GM12878 (cell line): ENCODE results near the gene ADPRS. TPM values are rescaled to one million over a fixed set of nuclear protein-coding genes. Genes with fewer than 3 reads are reported as not detected.

Experiments used
- ATAC-seq: fragments of 200-7000 bp; cut with Tn5 transposase; 3 replicates; pipeline ENCODE4 v1.9.1; 2020; ENCODE audit warnings: mild to moderate bottlenecking, moderate library complexity
- BruUV-seq: library from RNA; stranded (reverse); fragments of 400-500 nt; replicated peaks from 2 replicates; lab custom pipeline; 2021; lab: Mats Ljungman, UMichigan
- CTCF ChIA-PET: fragments of 300-600 bp; sonication (Branson Sonifier 250); formaldehyde crosslinking; extraction: SDS; loops from one replicate; lab custom pipeline; 2021; ENCODE audit warnings: inconsistent platforms; lab: Yijun Ruan, JAX
- POLR2A ChIA-PET: fragments of 350-600 bp; formaldehyde crosslinking; extraction: SDS; loops from one replicate; lab custom pipeline; 2021; ENCODE audit warnings: inconsistent platforms; lab: Charles Lee
- RAD21 ChIA-PET: fragments of 300-600 bp; sonication (Branson Sonifier 250); formaldehyde crosslinking; loops from one replicate; lab custom pipeline; 2023; ENCODE audit warnings: antibody characterized with exemption; ENCODE audit not compliant: unreplicated experiment; lab: Charles Lee
- SMC1A ChIA-PET: fragments of 300-600 bp; sonication (Branson Sonifier 250); formaldehyde crosslinking; loops from one replicate; lab custom pipeline; 2023; ENCODE audit not compliant: unreplicated experiment, uncharacterized antibody; lab: Charles Lee
- DNase-seq: peaks from one replicate; pipeline ENCODE4 v3.0.0-alpha.2; 2011; ENCODE audit warnings: low read depth, low spot score
- FAIRE-seq: peaks from 3 replicates; lab custom pipeline; 2011; peaks lifted over from hg19 to GRCh38; lab: Jason Lieb, UNC
- H2AFZ ChIP-seq: 2 replicates; pipeline ENCODE4 v1.6.0; 2011; ENCODE audit warnings: low read depth, low read length, control low read depth; ENCODE audit not compliant: control insufficient read depth
- H3K27ac ChIP-seq: 2 replicates; pipeline ENCODE4 v1.5.1; 2011; ENCODE audit warnings: control low read depth; ENCODE audit not compliant: control insufficient read depth, insufficient read depth
- H3K27me3 ChIP-seq, 2 experiments: replicated peaks in 1 of 2; 2 replicates each; pipeline versions ENCODE4 v1.6.0 to v1.6.1; 2011; ENCODE audit warnings: low read length in 1 of 2; ENCODE audit not compliant: control insufficient read depth in 2 of 2, insufficient read depth in 2 of 2
- H3K36me3 ChIP-seq, 2 experiments: 2 replicates each; pipeline ENCODE4 v1.5.1; 2011; ENCODE audit warnings: low read length in 1 of 2; ENCODE audit not compliant: control insufficient read depth in 2 of 2, insufficient read depth in 2 of 2
- H3K4me1 ChIP-seq: 2 replicates; pipeline ENCODE4 v1.6.1; 2011; ENCODE audit warnings: mild to moderate bottlenecking, low read length, moderate library complexity, mixed read lengths; ENCODE audit not compliant: control insufficient read depth, insufficient read depth
- H3K4me2 ChIP-seq: 2 replicates; pipeline ENCODE4 v1.6.0; 2011; ENCODE audit warnings: control low read depth; ENCODE audit not compliant: control insufficient read depth, insufficient read depth
- H3K4me3 ChIP-seq: fragments of 200-600 bp; sonication (generic); 2 replicates; pipeline ENCODE4 v1.5.1; 2016
- H3K79me2 ChIP-seq: 2 replicates; pipeline ENCODE4 v1.6.0; 2011; ENCODE audit warnings: low read length; ENCODE audit not compliant: control insufficient read depth, insufficient read depth
- H3K9ac ChIP-seq: 2 replicates; pipeline ENCODE4 v1.8.0; 2011; ENCODE audit warnings: low read length, control low read depth, mixed read lengths; ENCODE audit not compliant: control insufficient read depth, insufficient read depth
- H3K9me3 ChIP-seq: replicated peaks from 3 replicates; pipeline ENCODE4 v1.5.1; 2011; ENCODE audit warnings: mild to moderate bottlenecking, low read length; ENCODE audit not compliant: control insufficient read depth, insufficient read depth
- H4K20me1 ChIP-seq: 2 replicates; pipeline ENCODE4 v1.6.0; 2011; ENCODE audit not compliant: control insufficient read depth, insufficient read depth
- CHD1 ChIP-seq: IDR thresholded peaks from 2 replicates; pipeline ENCODE4 v1.6.1; 2012; ENCODE audit warnings: low read depth, low read length, improper control_type of control experiment
- CREM ChIP-seq: IDR thresholded peaks from 2 replicates; pipeline ENCODE4 v1.6.1; 2014; ENCODE audit warnings: antibody characterized with exemption, low read depth
- DPF2 ChIP-seq: fragments of 450-650 bp; IDR thresholded peaks from 2 replicates; pipeline ENCODE4 v1.6.1; 2017; ENCODE audit warnings: mild to moderate bottlenecking
- HDGF ChIP-seq: fragments of 450-650 bp; IDR thresholded peaks from 2 replicates; pipeline ENCODE4 v1.6.1; 2016; ENCODE audit warnings: antibody characterized with exemption
- HSF1 ChIP-seq: fragments of 150-350 bp; IDR thresholded peaks from 2 replicates; pipeline ENCODE4 v1.6.1; 2014; ENCODE audit warnings: mild to moderate bottlenecking, low read depth, low read length
- NKRF ChIP-seq: fragments of 450-650 bp; conservative IDR thresholded peaks from 2 replicates; pipeline ENCODE4 v1.6.1; 2017; ENCODE audit warnings: mild to moderate bottlenecking, moderate library complexity
- NRF1 ChIP-seq: conservative IDR thresholded peaks from 2 replicates; pipeline ENCODE4 v1.6.1; 2011; ENCODE audit warnings: mild to moderate bottlenecking, low read depth, low read length, improper control_type of control experiment
- POLR2A ChIP-seq: IDR thresholded peaks from 2 replicates; pipeline ENCODE4 v1.6.1; 2011; ENCODE audit warnings: low read depth, mild to moderate bottlenecking, low read length
- RAD21 ChIP-seq: IDR thresholded peaks from 2 replicates; pipeline ENCODE4 v1.6.1; 2011; ENCODE audit warnings: mild to moderate bottlenecking, low read depth, low read length, moderate library complexity; ENCODE audit not compliant: insufficient read depth
- SIX5 ChIP-seq: IDR thresholded peaks from 2 replicates; pipeline ENCODE4 v1.6.1; 2011; ENCODE audit warnings: mild to moderate bottlenecking, low read depth, low read length, moderate library complexity; ENCODE audit not compliant: severe bottlenecking
- SMC3 ChIP-seq: IDR thresholded peaks from 2 replicates; pipeline ENCODE4 v1.6.1; 2011; ENCODE audit warnings: low read length, improper control_type of control experiment, borderline replicate concordance
- SREBF1 ChIP-seq: IDR thresholded peaks from 2 replicates; pipeline ENCODE4 v1.6.1; 2012; ENCODE audit warnings: mild to moderate bottlenecking, low read length
- TAF1 ChIP-seq: IDR thresholded peaks from 2 replicates; pipeline ENCODE4 v1.6.1; 2011; ENCODE audit warnings: mild to moderate bottlenecking, low read depth, low read length, borderline replicate concordance
- WGBS: methylation state at CpG from one replicate; pipeline ENCODE4 v1.1.6; 2016; ENCODE audit warnings: low lambda C conversion rate; ENCODE audit not compliant: insufficient replicate concordance, insufficient coverage; ENCODE audit errors: missing lambda C conversion rate; 5-methylcytosine and 5-hydroxymethylcytosine counted together
- in situ Hi-C: fragments of 300-500 bp; cut with MboI; formaldehyde crosslinking; loops from 9 replicates; pipeline ENCODE4 v1.14.3; 2018; ENCODE audit warnings: mixed read lengths
- intact Hi-C: fragments of 100-400 bp; cut with micrococcal nuclease; formaldehyde crosslinking; loops from one replicate; pipeline ENCODE4 v1.14.2; 2022; ENCODE audit not compliant: unreplicated experiment
- polyA plus RNA-seq, 11 experiments: library from polyadenylated mRNA; depleted of rRNA in 4 of 11; unstranded in 6 of 11; stranded (reverse) in 5 of 11; fragments of >200 nt; fragmentation: Nextera tagmentation in 4 of 11; fragmentation: Illumina TruSeq in 1 of 11; extraction: Ambion mirVana in 4 of 11; extraction: Trizol in 1 of 11; gene quantifications; 1 replicate in 1 of 11; 2 replicates in 10 of 11; pipeline versions ENCODE4 v1.2.1 to v1.2.3, GENCODE V29; 2011 to 2016; ENCODE audit warnings: inconsistent platforms in 2 of 11, missing spikeins in 2 of 11, low read depth in 1 of 11
- total RNA-seq, 4 experiments: library from RNA; depleted of rRNA in 3 of 4; stranded (reverse); fragments of >200 nt in 3 of 4; fragmentation: Illumina TruSeq in 1 of 4; extraction: Trizol in 1 of 4; gene quantifications; 2 replicates each; pipeline versions ENCODE4 v1.2.1 to v1.2.3, GENCODE V29; 2013 to 2021
- TF ChIP-seq, protein P1 (sequence below): IDR thresholded peaks from 2 replicates; pipeline ENCODE4 v1.6.1; 2012; ENCODE audit warnings: low read depth, low read length, improper control_type of control experiment

Gene ADPRS
- total and polyA plus RNA-seq, 10 of the 15 experiments (the other 5 are each of a cell fraction or from before 2014, with no cell fraction given) = 7.6 to 57.6 (median 39.1) TPM

DNA sequence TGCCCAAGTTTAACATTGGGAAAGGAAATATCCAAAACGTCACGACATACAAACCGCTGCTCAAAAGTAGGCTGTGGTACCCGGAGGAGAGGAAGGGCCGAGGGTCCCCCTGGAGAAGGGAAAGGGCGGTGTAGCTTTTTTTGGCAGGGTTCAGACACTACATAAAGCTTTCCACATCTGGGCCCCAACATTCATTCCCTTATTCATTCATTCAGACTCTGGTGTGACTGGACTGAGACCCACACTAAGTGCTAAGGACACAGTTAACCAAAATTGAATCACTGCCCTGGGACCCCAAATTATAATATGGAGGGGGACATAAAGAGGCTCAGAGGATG is 46.6 kb downstream of the ADPRS start:
- no peak for DNase-seq
- H3K27ac ChIP-seq = no peak overlapping the region
- ATAC-seq = no peak
- 72% methylated on average over 6 of the region's 6 CpGs for WGBS
- no peak overlapping the region for H3K9ac ChIP-seq
- peaks cover 2 to 5% of the 10 kb centered on the region in 2 experiments; a peak in 2 of 4 replicates for H3K36me3 ChIP-seq
- no peaks in the 10 kb centered on the region for H4K20me1 ChIP-seq
- H3K4me3 ChIP-seq = no peak overlapping the region
- no TSS peak for BruUV-seq
- ChIA-PET SMC1A (interaction anchor here (0.8 to 3.7 kb wide), 13 partner anchors 8 to 150 kb away, joined by 3 to 16 read pairs (median 4); partner anchors contain the start of gene TRAPPC3), POLR2A (no interaction called here), RAD21 (interaction anchor here (0.6 to 2.9 kb wide), 13 partner anchors 10 to 248 kb away, joined by 3 to 15 read pairs (median 4); partner anchors contain the start of gene SH3D21), CTCF (interaction anchor here (0.6 to 4.7 kb wide), 30 partner anchors 9 to 367 kb away, joined by 3 to 56 read pairs (median 4); partner anchors contain the start of genes AGO1, LSM10 and TRAPPC3)
- in situ Hi-C loops (no loop called here), intact Hi-C loops (no loop called here)
- H3K4me1 ChIP-seq = no peaks in the 10 kb centered on the region
- no peaks in the 10 kb centered on the region for H3K27me3 ChIP-seq
- H2AFZ ChIP-seq = no peak overlapping the region
- H3K79me2 ChIP-seq = no peaks in the 10 kb centered on the region
- no peak for TF ChIP-seq SIX5
- TF ChIP-seq POLR2A = no peak
- no peak for TF ChIP-seq RAD21
- no peak for TF ChIP-seq CHD1
- TF ChIP-seq, protein P1, sequence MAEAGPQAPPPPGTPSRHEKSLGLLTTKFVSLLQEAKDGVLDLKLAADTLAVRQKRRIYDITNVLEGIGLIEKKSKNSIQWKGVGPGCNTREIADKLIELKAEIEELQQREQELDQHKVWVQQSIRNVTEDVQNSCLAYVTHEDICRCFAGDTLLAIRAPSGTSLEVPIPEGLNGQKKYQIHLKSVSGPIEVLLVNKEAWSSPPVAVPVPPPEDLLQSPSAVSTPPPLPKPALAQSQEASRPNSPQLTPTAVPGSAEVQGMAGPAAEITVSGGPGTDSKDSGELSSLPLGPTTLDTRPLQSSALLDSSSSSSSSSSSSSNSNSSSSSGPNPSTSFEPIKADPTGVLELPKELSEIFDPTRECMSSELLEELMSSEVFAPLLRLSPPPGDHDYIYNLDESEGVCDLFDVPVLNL = no peak
- TF ChIP-seq TAF1 = no peak
- no peak for TF ChIP-seq HDGF
- TF ChIP-seq SMC3 = no peak
- TF ChIP-seq HSF1 = no peak
- TF ChIP-seq DPF2 = no peak
- no peak for TF ChIP-seq NKRF
- TF ChIP-seq CREM = no peak
- TF ChIP-seq SREBF1 = no peak
- no peak for TF ChIP-seq NRF1
- no peak for FAIRE-seq
- H3K9me3 ChIP-seq = no peaks in the 10 kb centered on the region
- no peak overlapping the region for H3K4me2 ChIP-seq
